GM12801 (cell line): ENCODE data around the gene PEX3.

ENCODE experiments used
- CTCF ChIP-seq: IDR thresholded peaks from one replicate; pipeline ENCODE4 v1.5.1; 2011; ENCODE audit warnings: control low read depth; ENCODE audit not compliant: insufficient read length; ENCODE audit errors: extremely low read depth

The PEX3 gene

GRCh38 chr6:143507358-143508145 lies 56.9 kb downstream of the PEX3 start:
- no peak for TF ChIP-seq CTCF

GRCh38 chr6:143510991-143511891 lies 60.6 kb downstream of the PEX3 start, which contains the start of gene FUCA2:
Gene FUCA2, minus strand, starts transcription at chr6:143511720. Its CDS starts 86 bp downstream, at chr6:143511634.
- TF ChIP-seq CTCF: no peak

GRCh38 chr6:143513410-143513809 lies 62.8 kb downstream of the PEX3 start:
- TF ChIP-seq CTCF: no peak

GRCh38 chr6:143515061-143515760 lies 64.6 kb downstream of the PEX3 start:
- no peak for TF ChIP-seq CTCF

- no peak for TF ChIP-seq CTCF
These were observed 65.3 kb downstream of the PEX3 start for GRCh38 chr6:143515766-143516355.

- TF ChIP-seq CTCF: no peak
These were observed 66.3 kb downstream of the PEX3 start for GRCh38 chr6:143516690-143517446.
